Myocyte (in vitro differentiated cells): ENCODE data around the gene RRAS. TPM values are rescaled to one million over a fixed set of nuclear protein-coding genes. Genes with fewer than 3 reads are reported as not detected.

Experiments
- microRNA-seq: library from miRNA; unstranded; fragments of <30 nt; microRNA quantifications from one replicate; pipeline ENCODE4, GENCODE V29; 2016
- total RNA-seq: library from RNA; depleted of rRNA; stranded (reverse); fragments of >200 nt; gene quantifications from 2 replicates; pipeline ENCODE4 v1.2.3, GENCODE V29; 2014

Gene RRAS
- total RNA-seq, 1 donor from 2014 or later: 42.1 TPM

Small RNA genes lying within 50 kb of the gene (microRNA-seq; reads per million reads assigned to microRNA genes)
- not detected for gene MIR5088

Other genes starting within 250 kb of the RRAS start
- not detected in 2 replicates for gene PTH2, start 216.7 kb downstream of the RRAS start, total RNA-seq
- not detected in 2 replicates for gene GFY, start 214.8 kb downstream of the RRAS start, total RNA-seq
- gene SLC17A7, start 198.6 kb downstream of the RRAS start, total RNA-seq: 0.05 and 0.31 TPM in 2 replicates
- gene PIH1D1, start 188.3 kb downstream of the RRAS start, total RNA-seq: 53.7 and 59.3 TPM in 2 replicates
- 14.4 and 17.3 TPM in 2 replicates for gene ALDH16A1, start 186.9 kb downstream of the RRAS start, total RNA-seq
- gene FLT3LG, start 165.9 kb downstream of the RRAS start, total RNA-seq: 2.6 and 3.4 TPM in 2 replicates
- 1,470 and 1,688 TPM in 2 replicates for gene RPL13A, start 152.5 kb downstream of the RRAS start, total RNA-seq
- 1,718 and 2,274 TPM in 2 replicates for gene RPS11, start 143.7 kb downstream of the RRAS start, total RNA-seq
- 111 and 122 TPM in 2 replicates for gene FCGRT, start 127.5 kb downstream of the RRAS start, total RNA-seq
- 102 and 136 TPM in 2 replicates for gene RCN3, start 112.1 kb downstream of the RRAS start, total RNA-seq
- gene NOSIP, start 59.6 kb downstream of the RRAS start, total RNA-seq: 51.3 and 68.7 TPM in 2 replicates
- 0.16 TPM in 1 of 2 replicates, not detected in the other for gene PRRG2, start 58.8 kb downstream of the RRAS start, total RNA-seq
- 3.2 and 4.4 TPM in 2 replicates for gene PRR12, start 49.0 kb downstream of the RRAS start, total RNA-seq
- 26.9 and 33.8 TPM in 2 replicates for gene SCAF1, start 2.1 kb upstream of the RRAS start, total RNA-seq
- 34.7 and 35.8 TPM in 2 replicates for gene IRF3, start 25.7 kb upstream of the RRAS start, total RNA-seq
- 11.4 and 11.8 TPM in 2 replicates for gene BCL2L12, start 25.8 kb upstream of the RRAS start, total RNA-seq
- gene PRMT1, start 37.1 kb upstream of the RRAS start, total RNA-seq: 528 and 584 TPM in 2 replicates
- gene ADM5, start 49.5 kb upstream of the RRAS start, total RNA-seq: 0.99 and 1.3 TPM in 2 replicates
- gene CPT1C, start 51.0 kb upstream of the RRAS start, total RNA-seq: 1.4 and 1.7 TPM in 2 replicates
- gene TSKS, start 123.2 kb upstream of the RRAS start, total RNA-seq: not detected in 2 replicates
- 83.2 and 102 TPM in 2 replicates for gene AP2A1, start 126.9 kb upstream of the RRAS start, total RNA-seq
- 22.6 and 26.7 TPM in 2 replicates for gene FUZ, start 173.1 kb upstream of the RRAS start, total RNA-seq
- 22.7 and 40.1 TPM in 2 replicates for gene MED25, start 178.1 kb upstream of the RRAS start, total RNA-seq
- gene PTOV1, start 211.0 kb upstream of the RRAS start, total RNA-seq: 161 and 176 TPM in 2 replicates
- 31.1 and 38.2 TPM in 2 replicates for gene PNKP, start 227.4 kb upstream of the RRAS start, total RNA-seq
- gene AKT1S1, start 237.2 kb upstream of the RRAS start, total RNA-seq: 25.0 and 25.5 TPM in 2 replicates
- gene TBC1D17, start 237.6 kb upstream of the RRAS start, total RNA-seq: 17.7 and 19.9 TPM in 2 replicates